Loucy (cell line): ENCODE measurements around the gene LINGO3.

ENCODE experiments used
- CTCF ChIP-seq: fragments of 200-600 bp; sonication (generic); conservative IDR thresholded peaks from 2 replicates; pipeline ENCODE4 v1.5.1; 2014; ENCODE audit warnings: mild to moderate bottlenecking, antibody characterized with exemption, low read length
- EZH2phosphoT487 ChIP-seq: fragments of 200-600 bp; IDR thresholded peaks from 2 replicates; pipeline ENCODE4 v1.6.1; 2018; ENCODE audit warnings: antibody characterized with exemption, mild to moderate bottlenecking, moderate library complexity, borderline replicate concordance

GRCh38 chr19:2286402-2287140, 21.4 kb downstream of the LINGO3 start:
- TF ChIP-seq CTCF (no peak), EZH2phosphoT487 (no peak)
